HL-60 (cell line): ENCODE measurements around the gene TMEM255B.

Experiments used
- CTCF ChIP-seq: IDR thresholded peaks from one replicate; pipeline ENCODE4 v1.5.1; 2011; ENCODE audit warnings: low read length, control low read depth, inconsistent platforms; ENCODE audit not compliant: insufficient read depth
- GABPA ChIP-seq: IDR thresholded peaks from 2 replicates; pipeline ENCODE4 v1.6.1; 2012; ENCODE audit warnings: low read depth
- POLR2AphosphoS5 ChIP-seq: IDR thresholded peaks from 2 replicates; pipeline ENCODE4 v1.6.1; 2012; ENCODE audit warnings: low read depth
- SPI1 ChIP-seq: IDR thresholded peaks from 2 replicates; pipeline ENCODE4 v1.6.1; 2012; ENCODE audit warnings: low read depth, mild to moderate bottlenecking, borderline replicate concordance

- TF ChIP-seq CTCF (no peak), GABPA (no peak), SPI1 (no peak), POLR2AphosphoS5 (no peak)
These were observed 85.0 kb downstream of the TMEM255B start for GRCh38 chr13:113843864-113844556.
